H1 (cell line): ENCODE data around the gene TMEM120B. TPM values are rescaled to one million over a fixed set of nuclear protein-coding genes. Genes with fewer than 3 reads are reported as not detected.
A peak's percentile ranks its signal among the peaks of the same experiment; 100 is the strongest.

Experiments used
- CTCF ChIA-PET: fragments of 300-600 bp; sonication (Branson Sonifier 250); formaldehyde crosslinking; loops from one replicate; lab custom pipeline; 2021; ENCODE audit not compliant: partially characterized antibody; lab: Charles Lee
- POLR2A ChIA-PET: fragments of 300-600 bp; sonication (Branson Sonifier 250); formaldehyde crosslinking; loops from one replicate; lab custom pipeline; 2021; ENCODE audit warnings: inconsistent platforms; ENCODE audit not compliant: partially characterized antibody; lab: Charles Lee
- DNase-seq, 2 experiments: peaks; one replicate each; pipeline versions ENCODE4 v3.0.0 to v3.0.0-alpha.2; 2010 to 2022; ENCODE audit warnings: low spot score in 2 of 2, low read depth in 1 of 2, mixed read lengths in 1 of 2
- FAIRE-seq: peaks from 2 replicates; lab custom pipeline; 2011; peaks lifted over from hg19 to GRCh38; lab: Jason Lieb, UNC
- H2AFZ ChIP-seq: 2 replicates; pipeline ENCODE4 v1.8.1; 2012; ENCODE audit warnings: low read length, inconsistent platforms
- H2AK5ac ChIP-seq: 2 replicates; pipeline ENCODE4 v1.6.1; 2013; ENCODE audit warnings: low read depth, low read length
- H2BK120ac ChIP-seq: replicated peaks from 2 replicates; pipeline ENCODE3; 2013; ENCODE audit warnings: low read depth, low read length, inconsistent platforms
- H2BK12ac ChIP-seq: 2 replicates; pipeline ENCODE4 v1.6.1; 2013; ENCODE audit warnings: low read depth, low read length
- H2BK15ac ChIP-seq: 2 replicates; pipeline ENCODE4 v1.6.1; 2013; ENCODE audit warnings: low read length
- H2BK20ac ChIP-seq: 2 replicates; pipeline ENCODE4 v1.6.1; 2013; ENCODE audit warnings: low read length
- H2BK5ac ChIP-seq: 2 replicates; pipeline ENCODE4 v1.6.1; 2013; ENCODE audit warnings: low read depth, low read length
- H3K14ac ChIP-seq: 2 replicates; pipeline ENCODE4 v1.6.1; 2013; ENCODE audit warnings: inconsistent platforms; ENCODE audit not compliant: insufficient read length
- H3K18ac ChIP-seq: 2 replicates; pipeline ENCODE4 v1.6.1; 2013; ENCODE audit warnings: low read length; ENCODE audit errors: extremely low read depth
- H3K23ac ChIP-seq: 2 replicates; pipeline ENCODE4 v1.6.1; 2013; ENCODE audit warnings: inconsistent platforms; ENCODE audit not compliant: insufficient read length
- H3K23me2 ChIP-seq: 2 replicates; pipeline ENCODE4 v1.6.1; 2013; ENCODE audit warnings: low read depth, low read length
- H3K27ac ChIP-seq: 2 replicates; pipeline ENCODE4 v1.6.1; 2011; ENCODE audit warnings: low read depth, low read length, inconsistent platforms
- H3K27me3 ChIP-seq, 4 experiments: replicated peaks in 1 of 4; 1 replicate in 1 of 4; 2 replicates in 3 of 4; pipeline versions ENCODE4 v1.6.1 to v1.8.1; 2011 to 2013; ENCODE audit warnings: low read length in 3 of 4, mild to moderate bottlenecking in 3 of 4, inconsistent platforms in 2 of 4, mixed read lengths in 2 of 4, moderate library complexity in 1 of 4; ENCODE audit not compliant: control insufficient read depth in 3 of 4, insufficient read depth in 3 of 4; ENCODE audit errors: extremely low read depth in 1 of 4
- H3K36me3 ChIP-seq, 4 experiments: 2 replicates each; pipeline versions ENCODE4 v1.6.1 to v1.8.1; 2011 to 2013; ENCODE audit warnings: mild to moderate bottlenecking in 4 of 4, low read length in 3 of 4, moderate library complexity in 2 of 4, control low read depth in 1 of 4, inconsistent platforms in 1 of 4; ENCODE audit not compliant: insufficient read depth in 4 of 4, control insufficient read depth in 2 of 4
- H3K4ac ChIP-seq: replicated peaks from 2 replicates; pipeline ENCODE3; 2013; ENCODE audit warnings: low read length, low read depth, mixed read lengths, inconsistent platforms; ENCODE audit not compliant: insufficient read length
- H3K4me1 ChIP-seq, 4 experiments: replicated peaks in 1 of 4; 1 replicate in 1 of 4; 2 replicates in 3 of 4; pipeline versions ENCODE4 v1.6.1 to v1.8.1; 2011 to 2013; ENCODE audit warnings: low read length in 3 of 4, inconsistent platforms in 2 of 4, mixed read lengths in 1 of 4; ENCODE audit not compliant: insufficient read depth in 4 of 4, control insufficient read depth in 3 of 4
- H3K4me2 ChIP-seq, 2 experiments: 2 replicates each; pipeline versions ENCODE4 v1.6.1 to v1.8.1; 2011 to 2013; ENCODE audit warnings: low read depth in 2 of 2, low read length in 2 of 2, control low read depth in 1 of 2, inconsistent platforms in 1 of 2, mild to moderate bottlenecking in 1 of 2; ENCODE audit not compliant: insufficient read depth in 1 of 2
- H3K4me3 ChIP-seq, 4 experiments: fragments of 200-600, 300-600 bp in 1 of 4; sonication (generic), shearing (Covaris generic), sonication (Bioruptor Twin) in 1 of 4; 2 replicates each; pipeline versions ENCODE4 v1.5.1 to v1.8.1; 2011 to 2016; ENCODE audit warnings: low read length in 4 of 4, low read depth in 3 of 4, control low read depth in 2 of 4, inconsistent platforms in 2 of 4, mild to moderate bottlenecking in 2 of 4, mixed read lengths in 1 of 4, moderate library complexity in 1 of 4; ENCODE audit not compliant: insufficient read depth in 2 of 4; ENCODE audit errors: extremely low read depth in 1 of 4
- H3K56ac ChIP-seq: replicated peaks from 2 replicates; pipeline ENCODE3; 2013; ENCODE audit warnings: low read depth, mild to moderate bottlenecking, mixed read lengths, low read length, inconsistent platforms; ENCODE audit not compliant: insufficient read length
- H3K79me1 ChIP-seq: 2 replicates; pipeline ENCODE4 v1.6.1; 2013; ENCODE audit warnings: low read depth, low read length, control low read depth
- H3K79me2 ChIP-seq, 2 experiments: 2 replicates each; pipeline versions ENCODE4 v1.6.1 to v1.8.1; 2012 to 2013; ENCODE audit warnings: low read length in 2 of 2, mild to moderate bottlenecking in 2 of 2, inconsistent platforms in 1 of 2; ENCODE audit not compliant: insufficient read depth in 2 of 2, control insufficient read depth in 1 of 2
- H3K9ac ChIP-seq, 4 experiments: replicated peaks in 1 of 4; 1 replicate in 1 of 4; 2 replicates in 3 of 4; pipeline versions ENCODE4 v1.6.1 to v1.8.1; 2011 to 2013; ENCODE audit warnings: low read depth in 3 of 4, low read length in 3 of 4, control low read depth in 2 of 4, mild to moderate bottlenecking in 2 of 4, moderate library complexity in 2 of 4, inconsistent platforms in 1 of 4; ENCODE audit errors: extremely low read depth in 1 of 4
- H3K9me3 ChIP-seq, 2 experiments: 2 replicates each; pipeline versions ENCODE4 v1.6.1 to v1.8.1; 2012 to 2013; ENCODE audit warnings: mild to moderate bottlenecking in 2 of 2, moderate library complexity in 2 of 2, control low read depth in 1 of 2, inconsistent platforms in 1 of 2, low read depth in 1 of 2, low read length in 1 of 2, mixed read lengths in 1 of 2; ENCODE audit not compliant: insufficient read depth in 2 of 2
- H4K20me1 ChIP-seq, 2 experiments: replicated peaks in 1 of 2; 2 replicates each; pipeline versions ENCODE3 to v1.8.1; 2011 to 2013; ENCODE audit warnings: inconsistent platforms in 2 of 2, low read length in 2 of 2, mild to moderate bottlenecking in 1 of 2; ENCODE audit not compliant: insufficient read depth in 2 of 2, control insufficient read depth in 1 of 2
- H4K5ac ChIP-seq: 2 replicates; pipeline ENCODE4 v1.6.1; 2013; ENCODE audit warnings: low read length, low read depth, mixed read lengths, inconsistent platforms; ENCODE audit not compliant: insufficient read length
- H4K8ac ChIP-seq: 2 replicates; pipeline ENCODE4 v1.8.0; 2013; ENCODE audit warnings: mild to moderate bottlenecking, moderate library complexity, low read length, inconsistent platforms; ENCODE audit not compliant: insufficient read depth; ENCODE audit errors: extremely low read depth
- H4K91ac ChIP-seq: replicated peaks from 2 replicates; pipeline ENCODE3; 2013; ENCODE audit warnings: low read length, mixed read lengths, inconsistent platforms; ENCODE audit not compliant: insufficient read length
- BACH1 ChIP-seq: IDR thresholded peaks from 2 replicates; pipeline ENCODE4 v1.6.1; 2012; ENCODE audit warnings: low read length, improper control_type of control experiment
- BCL11A ChIP-seq, 2 experiments: IDR thresholded peaks; one replicate each; pipeline ENCODE4 v1.6.1; 2011; ENCODE audit warnings: low read depth in 2 of 2, low read length in 2 of 2, mild to moderate bottlenecking in 2 of 2
- CBX5 ChIP-seq: fragments of 300-800, 300-1000 bp; sonication (generic); IDR thresholded peaks from 2 replicates; pipeline ENCODE4 v1.7.1; 2016; ENCODE audit warnings: antibody characterized with exemption, low read length, low read depth
- EZH2 ChIP-seq: fragments of 200-600 bp; sonication (generic); IDR thresholded peaks from 2 replicates; pipeline ENCODE4 v1.7.1; 2012; ENCODE audit warnings: low read depth, mild to moderate bottlenecking, moderate library complexity, low read length, inconsistent platforms; ENCODE audit not compliant: severe bottlenecking
- NANOG ChIP-seq: IDR thresholded peaks from 2 replicates; pipeline ENCODE4 v1.6.1; 2011; ENCODE audit warnings: low read length, low read depth, mild to moderate bottlenecking, inconsistent platforms; ENCODE audit not compliant: insufficient read depth, poor library complexity, severe bottlenecking
- PHF8 ChIP-seq: fragments of 200-600 bp; sonication (generic); conservative IDR thresholded peaks from 2 replicates; pipeline ENCODE4 v1.7.1; 2012; ENCODE audit warnings: low read depth, mild to moderate bottlenecking, inconsistent platforms, low read length, moderate library complexity
- RBBP5 ChIP-seq: IDR thresholded peaks from 2 replicates; pipeline ENCODE4 v1.7.1; 2012; ENCODE audit warnings: low read depth, mild to moderate bottlenecking, inconsistent platforms, low read length, moderate library complexity, borderline replicate concordance
- SAP30 ChIP-seq: fragments of 300-600 bp; sonication (generic); IDR thresholded peaks from 2 replicates; pipeline ENCODE4 v1.7.1; 2012; ENCODE audit warnings: low read length, moderate library complexity, mild to moderate bottlenecking, inconsistent platforms; ENCODE audit not compliant: insufficient read depth, insufficient replicate concordance
- SP2 ChIP-seq: IDR thresholded peaks from 2 replicates; pipeline ENCODE4 v1.6.1; 2012; ENCODE audit warnings: mild to moderate bottlenecking, low read length, inconsistent platforms
- SUZ12 ChIP-seq: fragments of 200-600 bp; sonication (generic); IDR thresholded peaks from 2 replicates; pipeline ENCODE4 v1.6.1; 2012; ENCODE audit warnings: mild to moderate bottlenecking, inconsistent platforms, low read length, moderate library complexity, mixed read lengths
- TCF12 ChIP-seq: IDR thresholded peaks from 2 replicates; pipeline ENCODE4 v1.6.1; 2011; ENCODE audit warnings: low read depth, mild to moderate bottlenecking, low read length
- USF2 ChIP-seq: IDR thresholded peaks from 2 replicates; pipeline ENCODE4 v1.6.1; 2011; ENCODE audit warnings: low read length, improper control_type of control experiment
- WGBS, 2 experiments: shearing (Covaris generic) in 1 of 2; methylation state at CpG; one replicate each; pipeline versions ENCODE4 v1.1.6 to v1.1.7; 2013 to 2015; ENCODE audit warnings: low lambda C conversion rate in 2 of 2, mixed read lengths in 2 of 2, inconsistent platforms in 1 of 2, low coverage in 1 of 2, missing lambda C conversion rate in 1 of 2; ENCODE audit not compliant: insufficient replicate concordance in 2 of 2, insufficient coverage in 1 of 2, insufficient read length in 1 of 2; ENCODE audit errors: extremely low coverage in 1 of 2, missing lambda C conversion rate in 1 of 2; 5-methylcytosine and 5-hydroxymethylcytosine counted together
- polyA plus RNA-seq, 7 experiments: library from polyadenylated mRNA; depleted of rRNA in 3 of 7; stranded (reverse) in 5 of 7; unstranded in 2 of 7; fragments of >200 nt in 5 of 7; fragments of 200-250 nt in 2 of 7; gene quantifications; 1 replicate in 5 of 7; 2 replicates in 1 of 7; 4 replicates in 1 of 7; pipeline versions ENCODE4 v1.2.1 to v1.2.3, GENCODE V29; 2011 to 2013; ENCODE audit warnings: missing spikeins in 2 of 7, mixed read lengths in 2 of 7
- total RNA-seq: library from RNA; stranded (reverse); fragmentation: NEBNext Ultra II Directional; extraction: Animal tissue kit (Norgen Biotek cat#: 25700); gene quantifications from 2 replicates; pipeline ENCODE4 v1.2.1, GENCODE V29; 2021

The TMEM120B gene
- total and polyA plus RNA-seq, 2 of the 8 experiments (the other 6 are each of a cell fraction or from before 2014, with no cell fraction given), result 22.0 to 29.1 TPM

GRCh38 chr12:121749267-121749666 is 36.7 kb downstream of the TMEM120B start:
- CTCF ChIA-PET, result interaction anchor here (0.6 to 1.8 kb wide), 4 partner anchors 8 to 47 kb away, joined by 3 to 4 read pairs (median 4); no protein-coding TSS in a partner anchor
- H3K27ac ChIP-seq, result no peak overlapping the region
- H2BK12ac ChIP-seq, result no peak overlapping the region
- H3K23me2 ChIP-seq, result peaks cover 10% of the 10 kb centered on the region; the same call in 1 of the 2 replicates
- no peak overlapping the region for H3K18ac ChIP-seq
- no peak overlapping the region for H3K56ac ChIP-seq
- H3K36me3 ChIP-seq, result peaks cover 2 to 28% (median 7%) of the 10 kb centered on the region in 4 experiments; a peak in 6 of 8 replicates
- WGBS, 2 experiments, result 95% methylated on average over 10 of the region's 10 CpGs; no CpG with 5 or more reads in 1 of the 2 experiments
- FAIRE-seq (no peak), DNase-seq (no peak)
- H3K23ac ChIP-seq, result no peak overlapping the region
- H3K4me2 ChIP-seq, result no peak overlapping the region
- no peak overlapping the region for H3K4ac ChIP-seq
- peaks cover 3 to 20% of the 10 kb centered on the region in 2 experiments for H4K20me1 ChIP-seq
- H2BK5ac ChIP-seq, result peak overlapping the region; percentile 16; the same call in 1 of the 2 replicates
- H3K79me2 ChIP-seq, result no peaks in the 10 kb centered on the region; a peak in 1 of 4 replicates
- H4K5ac ChIP-seq, result no peak overlapping the region
- no peak overlapping the region for H3K14ac ChIP-seq
- no peak overlapping the region for H4K8ac ChIP-seq
- no peak overlapping the region for H3K9ac ChIP-seq
- H3K4me1 ChIP-seq, result no peaks in the 10 kb centered on the region
- H3K27me3 ChIP-seq, result no peaks in the 10 kb centered on the region
- no peak overlapping the region for H2BK15ac ChIP-seq
- POLR2A ChIA-PET, result interaction anchor here (1.1 to 1.6 kb wide), 4 partner anchors 12 to 38 kb away, joined by 3 to 5 read pairs (median 3); partner anchors contain the start of gene TMEM120B
- H3K9me3 ChIP-seq, result no peaks in the 10 kb centered on the region
- H2BK20ac ChIP-seq, result no peak overlapping the region
- no peak overlapping the region for H2AK5ac ChIP-seq
- H3K4me3 ChIP-seq, result no peak overlapping the region
- no peak overlapping the region for H2BK120ac ChIP-seq
- H2AFZ ChIP-seq, result no peak overlapping the region
- peaks cover under 1% of the 10 kb centered on the region; the same call in 1 of the 2 replicates for H3K79me1 ChIP-seq
- no peak overlapping the region for H4K91ac ChIP-seq
- TF ChIP-seq SAP30 (no peak), CBX5 (no peak), SUZ12 (no peak), BACH1 (no peak), SP2 (no peak), NANOG (no peak), TCF12 (no peak), USF2 (no peak), EZH2 (no peak), RBBP5 (no peak), PHF8 (no peak), BCL11A (IDR thresholded peaks at IDR 0.05; ENCODE audit: low read depth in 2 of 2, low read length in 2 of 2) (no peak)
